Nephron progenitor cell (in vitro differentiated cells): ENCODE results near the gene C2orf69.

Experiments used
- DNase-seq: peaks from one replicate; pipeline ENCODE4 v3.0.0; 2021
- H3K27ac Mint-ChIP-seq: 2 replicates; pipeline ENCODE4 v1.8.0; 2021; ENCODE audit warnings: mild to moderate bottlenecking, moderate library complexity, mixed read lengths
- H3K27me3 Mint-ChIP-seq: 2 replicates; pipeline ENCODE4 v1.8.0; 2021; ENCODE audit warnings: mild to moderate bottlenecking, low read depth, mixed read lengths; ENCODE audit not compliant: poor library complexity
- H3K36me3 Mint-ChIP-seq: 2 replicates; pipeline ENCODE4 v1.8.0; 2021; ENCODE audit warnings: low read depth, mixed read lengths
- H3K4me1 Mint-ChIP-seq: 2 replicates; pipeline ENCODE4 v1.8.0; 2021; ENCODE audit warnings: mixed read lengths
- H3K4me3 Mint-ChIP-seq: 2 replicates; pipeline ENCODE4 v1.8.0; 2021; ENCODE audit warnings: mild to moderate bottlenecking, moderate library complexity, mixed read lengths
- H3K9me3 Mint-ChIP-seq: 2 replicates; pipeline ENCODE4 v1.8.0; 2021; ENCODE audit warnings: mild to moderate bottlenecking, moderate library complexity, mixed read lengths
- CTCF ChIP-seq: fragments of 200-600 bp; sonication (generic); IDR thresholded peaks from 2 replicates; pipeline ENCODE4 v1.5.0; 2021; ENCODE audit warnings: antibody characterized with exemption

Gene C2orf69

GRCh38 chr2:199975273-199975895 is 64.3 kb downstream of the C2orf69 start:
- TF ChIP-seq CTCF, result no peak

More at GRCh38 chr2:199975273-199975895, 64.3 kb downstream of the C2orf69 start:
- DNase-seq, result no peak
- peaks cover 7% of the 10 kb centered on the region for H3K4me1 Mint-ChIP-seq
- no peak overlapping the region for H3K27ac Mint-ChIP-seq
- H3K36me3 Mint-ChIP-seq, result peaks cover 19% of the 10 kb centered on the region
- H3K9me3 Mint-ChIP-seq, result peaks cover 3% of the 10 kb centered on the region
- H3K4me3 Mint-ChIP-seq, result no peak overlapping the region
- no peaks in the 10 kb centered on the region for H3K27me3 Mint-ChIP-seq
